ENCODE measurements around the gene VAC14.
"Not testable (repeated sequence)": the region's sequence is repeated elsewhere in the genome, so short reads cannot be mapped to it uniquely, and the experiment has no call there.

VAC14 gene

GRCh38 chr16:70680495-70681381 is 120.2 kb downstream of the VAC14 start:
- DNase-seq (ENCODE audit: low spot score), result no peak

GRCh38 chr16:70679671-70680494 is 121.1 kb downstream of the VAC14 start:
- peak; percentile 66 for DNase-seq (ENCODE audit: low spot score)

DNA sequence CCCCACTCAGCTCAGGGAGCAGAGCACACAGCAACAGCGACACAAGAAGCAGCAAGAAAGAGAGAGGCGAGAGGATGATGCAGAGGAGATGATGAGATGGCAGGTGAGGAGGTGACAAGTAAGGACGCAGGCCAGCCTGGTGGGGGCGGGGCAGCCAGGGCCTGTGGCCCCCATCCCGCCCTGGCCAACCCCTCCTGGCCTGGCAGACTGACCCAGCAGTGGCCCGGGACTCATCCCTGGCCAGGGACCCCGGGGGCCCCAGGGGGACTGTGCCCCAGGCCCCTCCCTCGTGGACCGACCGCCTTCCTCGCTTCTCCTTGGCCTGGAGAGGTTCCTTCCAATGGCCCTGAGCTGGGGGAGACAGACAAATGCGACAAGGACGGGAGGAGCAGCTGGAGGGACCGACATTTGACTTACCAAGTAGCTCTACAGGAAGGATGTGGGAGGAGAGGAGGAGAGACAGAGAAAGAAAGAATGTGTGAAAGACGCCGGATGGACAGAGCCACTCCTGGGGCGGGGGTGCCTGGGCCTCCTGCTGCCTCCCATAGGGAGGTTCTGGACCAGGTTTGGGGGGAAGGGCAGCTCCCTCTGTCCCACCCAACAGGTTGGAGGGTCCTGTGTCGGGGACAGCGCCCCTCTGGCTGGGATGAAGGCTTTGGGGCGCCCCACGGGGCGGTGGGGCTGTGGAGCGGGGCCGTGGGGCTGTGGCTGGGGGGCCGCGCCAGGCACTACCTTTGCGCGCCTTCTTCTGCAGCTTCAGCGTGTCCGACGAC is 121.9 kb downstream of the VAC14 start:
- no peak for DNase-seq (ENCODE audit: low spot score)

GRCh38 chr16:70678121-70678897 is 122.6 kb downstream of the VAC14 start:
- no peak for DNase-seq (ENCODE audit: low spot score)

DNA sequence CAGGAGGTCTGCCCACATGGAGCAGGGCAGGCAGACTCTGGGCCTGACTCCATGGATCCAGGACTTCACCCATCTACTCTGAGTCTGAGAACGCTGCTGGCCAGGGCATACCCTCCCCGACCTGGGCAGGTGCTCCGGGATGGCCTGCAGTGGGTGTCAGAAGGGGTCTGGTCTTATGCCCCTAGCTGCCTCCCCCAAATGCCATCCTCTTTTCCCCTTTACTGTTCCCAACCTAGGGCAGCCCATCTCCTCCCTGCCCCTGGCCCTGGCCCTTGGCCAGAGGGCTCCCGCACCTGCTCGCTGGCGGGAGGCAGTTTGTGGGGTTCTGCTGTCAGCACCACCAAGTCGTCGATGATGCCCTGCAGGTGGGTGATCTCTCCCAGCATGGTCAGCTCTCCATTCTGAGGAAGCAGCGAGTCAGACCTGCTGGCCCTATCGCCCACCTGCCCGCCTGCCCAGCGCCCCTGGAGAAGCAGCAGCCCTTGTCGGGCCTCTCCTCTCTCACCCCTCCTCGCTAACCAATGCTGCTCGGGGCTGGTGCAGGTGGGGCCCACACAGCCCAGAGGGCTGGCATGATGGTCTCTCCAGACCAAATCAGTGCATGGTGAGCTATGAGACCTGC is 123.3 kb downstream of the VAC14 start:
- no peak for DNase-seq (ENCODE audit: low spot score)

- DNase-seq (ENCODE audit: low spot score), result no peak
Observed at GRCh38 chr16:70676675-70677498, 124.1 kb downstream of the VAC14 start.

DNA sequence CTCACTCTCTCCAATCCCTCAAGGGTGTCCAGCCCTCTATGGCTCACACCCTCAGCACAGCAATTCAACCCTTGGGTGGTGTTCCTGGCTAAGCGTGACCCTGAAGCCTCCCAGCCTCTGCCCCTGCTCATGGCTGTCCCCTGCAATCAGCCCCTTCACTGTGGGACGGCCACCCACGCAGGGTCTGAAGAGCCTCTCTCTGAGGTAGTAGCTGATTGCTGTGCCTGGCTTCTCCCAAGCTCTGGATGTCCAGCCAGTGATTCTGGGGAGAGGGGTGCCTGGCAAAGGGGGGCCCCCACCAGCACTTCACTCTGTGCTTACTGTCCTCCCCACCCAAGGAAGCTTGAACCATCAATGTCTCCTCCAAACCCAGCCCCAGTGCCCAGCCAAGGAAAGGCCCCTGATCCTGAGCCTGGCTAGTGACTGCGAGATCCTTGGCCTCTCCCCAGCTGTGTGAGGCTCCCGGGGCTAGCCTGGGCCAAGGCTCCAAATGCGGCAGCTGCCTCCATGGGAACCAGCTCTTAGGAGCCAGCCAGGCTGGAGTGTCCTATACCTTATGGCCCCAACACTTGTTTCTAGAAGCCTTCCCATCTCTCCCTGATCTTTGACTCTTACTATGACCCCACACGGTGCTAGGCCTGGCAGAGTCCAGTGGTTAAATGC is 125.0 kb downstream of the VAC14 start:
- DNase-seq (ENCODE audit: low spot score), result no peak

- DNase-seq (ENCODE audit: low spot score), result no peak
Observed at GRCh38 chr16:70674221-70675014, 126.5 kb downstream of the VAC14 start.

- not testable (repeated sequence) for DNase-seq (ENCODE audit: low spot score)
Observed at GRCh38 chr16:70670938-70671337, 130.0 kb downstream of the VAC14 start.

GRCh38 chr16:70670175-70670574 is 130.8 kb downstream of the VAC14 start:
- no peak for DNase-seq (ENCODE audit: low spot score)

DNA sequence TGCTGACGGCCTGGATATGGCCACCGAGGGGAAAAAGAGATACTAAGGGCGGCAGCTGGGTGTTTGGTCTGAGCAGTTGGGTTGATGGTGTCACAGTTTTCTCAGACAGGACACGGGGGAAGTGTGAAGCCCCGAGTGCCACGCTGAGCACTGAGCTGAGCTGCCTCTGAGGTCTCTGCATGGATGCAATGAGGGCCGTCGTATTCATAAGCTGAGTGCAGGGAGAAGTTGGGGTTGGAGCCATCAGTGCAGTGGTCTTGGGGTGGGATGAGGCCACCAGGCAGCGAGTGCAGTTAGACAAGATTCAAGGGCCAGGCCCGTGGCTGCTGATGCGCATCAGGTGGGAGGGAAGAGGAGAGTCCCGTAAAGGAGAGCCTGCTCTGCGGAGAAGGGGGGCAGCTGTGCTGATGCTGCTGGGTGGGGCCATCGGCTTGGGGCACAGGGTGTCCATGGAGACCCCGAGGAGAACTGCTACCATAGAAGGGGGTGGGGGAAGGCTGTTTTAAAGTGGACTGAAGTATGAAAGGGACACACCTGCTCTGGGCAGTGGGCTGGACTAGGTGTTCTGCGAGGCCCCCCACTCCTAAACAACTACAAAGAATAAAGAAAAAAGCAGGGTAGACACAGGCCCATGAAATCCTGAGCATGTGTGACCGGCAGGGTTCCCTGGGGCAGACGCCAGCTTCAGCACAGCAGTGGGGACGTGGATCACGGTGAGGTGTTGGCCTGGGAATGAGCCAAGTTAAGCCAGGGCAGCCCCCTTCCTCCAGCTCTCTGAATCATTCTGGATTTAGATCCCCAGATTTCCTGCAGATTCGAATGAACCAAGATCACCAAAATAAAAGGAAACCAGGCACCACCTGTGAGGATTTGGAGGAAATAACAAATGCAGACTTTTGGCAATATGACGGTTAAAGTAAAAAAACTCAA is 134.9 kb downstream of the VAC14 start:
- no peak for DNase-seq (ENCODE audit: low spot score)

DNA sequence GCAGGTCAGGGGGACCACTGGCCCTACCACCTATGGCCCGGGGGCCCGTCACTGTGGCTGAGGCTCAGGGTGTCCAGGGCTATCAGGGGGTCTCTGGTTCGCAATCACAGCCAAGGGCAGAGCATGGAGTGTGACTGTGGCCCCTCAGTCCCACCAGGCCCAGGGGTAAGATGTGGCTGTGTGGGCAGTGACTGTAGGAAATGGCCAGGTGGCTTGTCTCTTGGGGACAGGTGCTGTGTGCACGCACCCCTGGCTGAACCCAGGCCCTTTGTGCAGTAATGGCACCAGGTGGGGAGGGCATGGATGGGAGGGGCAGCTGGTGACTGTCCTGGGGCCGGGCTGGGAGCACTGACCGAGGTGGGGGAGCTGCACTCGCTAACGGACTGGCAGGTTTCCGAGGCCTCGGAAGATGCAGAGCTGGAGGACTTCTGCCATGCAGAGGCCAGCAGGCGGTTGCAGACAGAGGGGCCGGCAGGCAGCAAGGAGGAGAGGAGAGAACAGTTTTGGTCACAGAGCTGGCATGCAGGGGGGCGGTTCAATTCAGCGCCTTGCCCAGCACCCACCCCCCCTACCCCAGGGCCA is 135.8 kb downstream of the VAC14 start:
- DNase-seq (ENCODE audit: low spot score), result no peak

DNA sequence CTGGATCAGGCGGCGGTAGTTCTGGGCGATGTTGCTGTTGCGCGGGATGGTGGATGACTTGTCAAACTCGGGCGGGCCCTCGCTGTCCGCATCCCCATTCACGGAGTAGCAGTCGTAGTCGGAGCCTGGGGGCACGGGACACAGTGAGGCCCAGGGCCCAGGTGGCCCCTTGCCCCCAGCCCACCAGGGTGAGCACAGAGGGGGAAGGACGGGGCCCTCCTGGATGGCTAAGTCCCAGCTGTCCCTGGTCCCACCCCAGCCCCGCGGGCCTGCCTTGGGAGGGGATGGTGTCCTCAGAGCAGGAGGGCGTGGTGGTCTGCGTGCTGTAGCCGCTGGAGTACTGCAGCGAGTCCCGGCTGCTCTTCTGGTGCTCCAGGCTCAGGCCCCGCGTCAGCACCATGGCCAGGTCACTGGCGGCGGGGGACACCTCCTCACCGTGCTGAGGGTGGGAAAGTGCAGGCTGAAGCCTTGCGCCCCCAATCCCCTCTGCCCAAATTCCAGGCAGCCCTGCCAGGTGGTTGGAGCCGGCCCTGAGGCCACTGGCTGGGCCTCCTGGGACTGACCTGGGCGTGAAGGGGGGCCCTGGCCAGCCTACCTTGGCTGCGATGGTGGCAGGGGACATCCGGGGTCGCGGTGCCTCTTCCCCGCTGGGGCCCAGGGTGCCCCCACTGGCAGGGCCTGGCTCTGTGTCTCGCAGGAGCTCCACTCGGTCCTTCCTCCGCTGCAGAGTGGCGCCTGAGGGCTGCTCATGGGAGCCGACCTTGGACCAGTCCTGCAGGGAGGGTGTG is 136.4 kb downstream of the VAC14 start:
- DNase-seq (ENCODE audit: low spot score), result no peak

GRCh38 chr16:70663524-70664324 is 137.2 kb downstream of the VAC14 start:
- no peak for DNase-seq (ENCODE audit: low spot score)

DNA sequence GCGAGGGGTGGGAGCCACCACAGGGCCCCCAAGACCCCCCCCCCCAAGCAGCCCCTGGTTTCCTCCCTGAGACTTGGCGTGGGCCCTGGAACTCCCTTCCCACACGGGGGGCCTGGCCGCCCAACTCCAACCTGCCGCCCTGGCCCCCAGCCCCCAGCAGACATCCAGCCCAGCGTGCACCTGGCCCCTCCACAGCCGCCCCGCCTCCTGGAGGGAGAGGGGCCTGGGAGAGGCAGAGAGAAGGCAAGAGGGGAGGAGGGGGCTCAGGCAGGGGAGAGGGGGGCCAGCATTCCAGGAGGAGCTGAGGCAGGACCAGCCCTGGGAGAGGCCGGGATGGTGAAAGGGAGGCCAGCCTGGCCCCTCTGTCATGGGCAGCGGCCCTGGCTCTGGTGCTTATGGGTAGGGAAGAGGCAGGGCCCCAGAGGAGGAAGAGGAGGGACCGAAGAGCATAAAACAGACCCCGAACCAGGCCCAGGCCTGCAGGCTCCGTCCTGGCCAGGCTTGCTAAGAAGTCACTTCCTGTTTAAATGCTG is 137.9 kb downstream of the VAC14 start:
- DNase-seq (ENCODE audit: low spot score), result no peak

Measured in hepatic stellate cell (primary cell).